Measurements from ENCODE around the gene EP400.

The EP400 gene

GRCh38 chr12:131927110-131928079 lies 22.3 kb upstream of the EP400 start:
- DNase-seq (ENCODE audit: low spot score), result no peak

- no peak for DNase-seq (ENCODE audit: low spot score)
Measured at GRCh38 chr12:131928080-131928710, 21.5 kb upstream of the EP400 start.

GRCh38 chr12:131928711-131929580 lies 20.8 kb upstream of the EP400 start, which contains the start of gene PUS1:
Gene PUS1, plus strand, starts transcription at chr12:131929276. Its CDS starts 447 bp downstream, at chr12:131929723.
- peak; percentile 93 for DNase-seq (ENCODE audit: low spot score)

GRCh38 chr12:131929581-131930456 lies 19.9 kb upstream of the EP400 start:
- no peak for DNase-seq (ENCODE audit: low spot score)

- no peak for DNase-seq (ENCODE audit: low spot score)
Measured at GRCh38 chr12:131930510-131930909, 19.2 kb upstream of the EP400 start.

- DNase-seq (ENCODE audit: low spot score), result no peak
Measured at GRCh38 chr12:131933387-131933786, 16.4 kb upstream of the EP400 start.

GRCh38 chr12:131934535-131934934 lies 15.2 kb upstream of the EP400 start:
- no peak for DNase-seq (ENCODE audit: low spot score)

- DNase-seq (ENCODE audit: low spot score), result no peak
Measured at GRCh38 chr12:131938082-131938481, 11.7 kb upstream of the EP400 start.

- no peak for DNase-seq (ENCODE audit: low spot score)
Measured at GRCh38 chr12:131939007-131939406, 10.7 kb upstream of the EP400 start.

GRCh38 chr12:131940141-131940547 lies 9.6 kb upstream of the EP400 start:
- no peak for DNase-seq (ENCODE audit: low spot score)

GRCh38 chr12:131941116-131941986 lies 8.4 kb upstream of the EP400 start:
- DNase-seq (ENCODE audit: low spot score), result no peak

- DNase-seq (ENCODE audit: low spot score), result no peak
Measured at GRCh38 chr12:131941987-131942341, 7.8 kb upstream of the EP400 start.

GRCh38 chr12:131942671-131943070 lies 7.1 kb upstream of the EP400 start:
- no peak for DNase-seq (ENCODE audit: low spot score)

- no peak for DNase-seq (ENCODE audit: low spot score)
Measured at GRCh38 chr12:131943389-131943788, 6.4 kb upstream of the EP400 start.

- no peak for DNase-seq (ENCODE audit: low spot score)
Measured at GRCh38 chr12:131943876-131944275, 5.9 kb upstream of the EP400 start.

- no peak for DNase-seq (ENCODE audit: low spot score)
Measured at GRCh38 chr12:131944601-131945251, 5.0 kb upstream of the EP400 start.

GRCh38 chr12:131946757-131947156 lies 3.0 kb upstream of the EP400 start:
- DNase-seq (ENCODE audit: low spot score), result no peak

- DNase-seq (ENCODE audit: low spot score), result no peak
Measured at GRCh38 chr12:131947482-131948027, 2.2 kb upstream of the EP400 start.

GRCh38 chr12:131948166-131948712 lies 1.5 kb upstream of the EP400 start:
- no peak for DNase-seq (ENCODE audit: low spot score)

All from cerebellar cortex (tissue), 1 donor.